ENCODE data around the gene CATSPER4. TPM values are rescaled to one million over a fixed set of nuclear protein-coding genes. Genes with fewer than 3 reads are reported as not detected.
A peak's percentile ranks its signal among the peaks of the same experiment; 100 is the strongest.

CATSPER4 gene
- total RNA-seq, 1 experiment from 2014 or later: not detected

DNA sequence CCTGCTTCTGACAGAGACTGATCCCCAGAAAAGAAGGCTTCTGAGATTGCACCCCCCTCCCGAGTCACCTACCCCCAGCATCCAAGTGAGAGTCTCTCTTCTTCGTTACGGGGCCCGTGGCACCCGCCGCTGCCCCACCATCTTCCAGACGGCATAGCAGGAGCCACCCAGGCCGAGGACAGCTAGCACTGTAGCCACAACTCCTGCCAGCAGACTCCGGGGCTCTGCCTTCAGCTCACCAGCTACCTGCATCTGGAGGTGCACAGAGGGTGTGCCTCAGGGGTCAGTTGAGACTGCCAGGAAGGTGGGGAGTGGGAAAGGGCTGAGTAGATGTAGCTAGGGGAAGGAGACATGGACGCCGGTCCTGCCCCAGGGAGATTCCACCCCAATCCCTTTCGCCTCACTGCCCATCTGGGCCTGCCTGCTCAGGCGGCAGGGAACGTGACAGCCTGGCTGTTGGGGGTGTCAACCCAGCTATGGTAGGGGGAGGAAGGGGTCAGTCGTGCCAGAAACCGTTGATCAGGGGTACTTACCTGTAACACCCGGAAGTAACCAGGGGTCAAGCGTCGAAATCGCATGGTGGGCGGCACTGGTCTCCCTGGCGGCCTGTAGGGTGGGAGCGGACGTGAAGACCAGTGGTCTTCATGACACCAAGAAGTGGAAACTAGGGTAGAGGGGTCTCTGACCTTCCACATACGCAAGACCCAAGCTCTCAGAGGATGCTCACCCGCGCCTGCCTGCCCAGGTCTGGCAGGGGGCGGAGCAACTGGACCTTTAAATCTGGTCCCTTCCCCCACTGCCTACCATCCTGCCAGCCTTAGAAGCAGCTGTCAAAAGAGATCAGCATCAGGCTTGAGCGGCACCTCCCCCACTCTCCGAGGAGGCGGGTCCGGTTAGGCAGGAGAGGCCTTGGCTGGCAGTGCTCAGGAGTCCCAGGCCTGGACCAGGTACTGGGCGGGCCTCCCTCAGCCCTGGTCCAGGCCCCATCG is 19.0 kb upstream of the CATSPER4 start, which contains the start of gene ZNF593OS:
Gene ZNF593OS, minus strand, starts transcription at position 749 of the 989 bp plus-strand sequence. Its CDS starts 171 bp downstream, at position 578.
- H3K36me3 Mint-ChIP-seq (ENCODE audit: insufficient read depth, unreplicated experiment): peaks cover 18% of the 10 kb centered on the region
- no peak within 1 kb of the TSS for H3K27ac Mint-ChIP-seq (ENCODE audit: unreplicated experiment)
- intact Hi-C loops (cut with micrococcal nuclease; ENCODE audit: unreplicated experiment): loop anchor here (10.0 kb wide), 1 partner anchor 53 kb away; no protein-coding TSS in a partner anchor
- no peaks in the 10 kb centered on the region for H3K27me3 Mint-ChIP-seq (ENCODE audit: unreplicated experiment)
- H3K4me3 Mint-ChIP-seq (ENCODE audit: low read depth, unreplicated experiment): peak within 1 kb of the TSS; percentile 81
- TF ChIP-seq, protein P1, sequence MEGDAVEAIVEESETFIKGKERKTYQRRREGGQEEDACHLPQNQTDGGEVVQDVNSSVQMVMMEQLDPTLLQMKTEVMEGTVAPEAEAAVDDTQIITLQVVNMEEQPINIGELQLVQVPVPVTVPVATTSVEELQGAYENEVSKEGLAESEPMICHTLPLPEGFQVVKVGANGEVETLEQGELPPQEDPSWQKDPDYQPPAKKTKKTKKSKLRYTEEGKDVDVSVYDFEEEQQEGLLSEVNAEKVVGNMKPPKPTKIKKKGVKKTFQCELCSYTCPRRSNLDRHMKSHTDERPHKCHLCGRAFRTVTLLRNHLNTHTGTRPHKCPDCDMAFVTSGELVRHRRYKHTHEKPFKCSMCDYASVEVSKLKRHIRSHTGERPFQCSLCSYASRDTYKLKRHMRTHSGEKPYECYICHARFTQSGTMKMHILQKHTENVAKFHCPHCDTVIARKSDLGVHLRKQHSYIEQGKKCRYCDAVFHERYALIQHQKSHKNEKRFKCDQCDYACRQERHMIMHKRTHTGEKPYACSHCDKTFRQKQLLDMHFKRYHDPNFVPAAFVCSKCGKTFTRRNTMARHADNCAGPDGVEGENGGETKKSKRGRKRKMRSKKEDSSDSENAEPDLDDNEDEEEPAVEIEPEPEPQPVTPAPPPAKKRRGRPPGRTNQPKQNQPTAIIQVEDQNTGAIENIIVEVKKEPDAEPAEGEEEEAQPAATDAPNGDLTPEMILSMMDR (IDR thresholded peaks at IDR 0.05; ENCODE audit: unreplicated experiment): no peak
- no peaks in the 10 kb centered on the region for H3K9me3 Mint-ChIP-seq (ENCODE audit: low read depth, unreplicated experiment)
- DNase-seq: no peak
- no peaks in the 10 kb centered on the region for H3K4me1 Mint-ChIP-seq (ENCODE audit: low read depth, unreplicated experiment)
- CTCF ChIA-PET: interaction anchor here (0.7 kb wide), 1 partner anchor 183 kb away, joined by 3 read pairs; no protein-coding TSS in a partner anchor
- BruUV-seq (replicated peaks): no TSS peak

DNA sequence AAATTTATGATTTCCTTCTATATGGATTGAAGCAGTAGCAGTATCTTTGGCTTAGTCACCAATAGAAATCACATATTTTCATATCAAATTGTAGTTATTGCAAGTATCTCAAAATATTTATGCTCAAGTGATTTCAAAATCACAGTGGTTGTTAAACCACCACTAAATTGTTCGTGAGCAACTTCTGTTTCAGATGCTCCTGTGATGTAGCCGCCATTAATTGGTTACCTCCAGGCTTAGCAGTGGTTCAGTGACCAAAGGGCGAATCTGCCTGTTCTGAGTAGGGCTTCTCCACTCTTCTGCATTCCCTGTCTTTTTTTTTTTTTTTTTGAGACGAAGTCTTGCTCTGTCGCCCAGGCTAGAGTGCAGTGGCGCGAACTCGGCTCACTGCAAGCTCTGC is 15.1 kb upstream of the CATSPER4 start:
- H3K36me3 Mint-ChIP-seq (ENCODE audit: insufficient read depth, unreplicated experiment): peaks cover 19% of the 10 kb centered on the region
- TF ChIP-seq, protein P1 (IDR thresholded peaks at IDR 0.05; ENCODE audit: unreplicated experiment): no peak
- H3K4me1 Mint-ChIP-seq (ENCODE audit: low read depth, unreplicated experiment): peaks cover 11% of the 10 kb centered on the region
- H3K4me3 Mint-ChIP-seq (ENCODE audit: low read depth, unreplicated experiment): no peak overlapping the region
- BruUV-seq (replicated peaks): no TSS peak
- no peak for DNase-seq
- no peaks in the 10 kb centered on the region for H3K27me3 Mint-ChIP-seq (ENCODE audit: unreplicated experiment)
- CTCF ChIA-PET: no interaction called here
- H3K27ac Mint-ChIP-seq (ENCODE audit: unreplicated experiment): no peak overlapping the region
- intact Hi-C loops (cut with micrococcal nuclease; ENCODE audit: unreplicated experiment): loop anchor here (10.0 kb wide), 1 partner anchor 49 kb away; no protein-coding TSS in a partner anchor
- no peaks in the 10 kb centered on the region for H3K9me3 Mint-ChIP-seq (ENCODE audit: low read depth, unreplicated experiment)

DNA sequence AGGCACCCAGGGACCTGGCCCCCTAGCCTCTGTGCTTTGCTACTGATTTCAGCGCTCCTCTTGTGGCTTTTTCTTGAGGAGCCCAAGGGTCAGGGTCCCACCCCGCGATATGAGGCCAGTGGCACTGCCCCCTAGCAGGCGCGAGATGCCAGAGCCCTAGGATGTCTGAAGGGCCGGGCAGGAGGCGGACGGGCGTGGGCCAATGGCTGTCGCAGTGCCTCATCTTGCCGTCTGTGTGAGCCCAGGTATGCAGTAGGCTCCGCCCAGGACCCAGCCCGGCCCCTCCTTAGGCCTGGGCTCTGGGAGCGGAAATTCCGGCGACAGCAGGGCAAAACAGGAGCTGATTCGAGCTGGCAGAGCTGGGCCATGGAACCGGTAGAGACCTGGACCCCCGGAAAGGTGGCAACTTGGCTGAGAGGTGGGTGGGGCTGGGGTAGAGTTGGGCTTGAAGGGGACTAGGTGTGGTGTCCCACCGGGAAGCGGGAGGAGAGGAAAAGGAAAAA is 13.2 kb upstream of the CATSPER4 start, which contains the start of gene CNKSR1:
Gene CNKSR1, plus strand, starts transcription at position 310 of the 503 bp plus-strand sequence. Its CDS starts 57 bp downstream, at position 367.
- Mint-ChIP-seq H3K4me1 (ENCODE audit: low read depth, unreplicated experiment) (peaks cover 11% of the 10 kb centered on the region), H3K9me3 (ENCODE audit: low read depth, unreplicated experiment) (no peaks in the 10 kb centered on the region), H3K36me3 (ENCODE audit: insufficient read depth, unreplicated experiment) (peaks cover 19% of the 10 kb centered on the region), H3K27ac (ENCODE audit: unreplicated experiment) (peak within 1 kb of the TSS; percentile 78), H3K27me3 (ENCODE audit: unreplicated experiment) (no peaks in the 10 kb centered on the region), H3K4me3 (ENCODE audit: low read depth, unreplicated experiment) (peak within 1 kb of the TSS; percentile 76)
- intact Hi-C loops (cut with micrococcal nuclease; ENCODE audit: unreplicated experiment): loop anchor here (10.0 kb wide), 1 partner anchor 48 kb away; no protein-coding TSS in a partner anchor
- no TSS peak for BruUV-seq (replicated peaks)
- TF ChIP-seq, protein P1 (IDR thresholded peaks at IDR 0.05; ENCODE audit: unreplicated experiment): peak; percentile 39
- peak; percentile 89 for DNase-seq
- CTCF ChIA-PET: interaction anchor here (0.6 to 1.5 kb wide), 8 partner anchors 13 to 255 kb away, joined by 3 to 10 read pairs (median 3); partner anchors contain the start of genes CEP85 and DHDDS

DNA sequence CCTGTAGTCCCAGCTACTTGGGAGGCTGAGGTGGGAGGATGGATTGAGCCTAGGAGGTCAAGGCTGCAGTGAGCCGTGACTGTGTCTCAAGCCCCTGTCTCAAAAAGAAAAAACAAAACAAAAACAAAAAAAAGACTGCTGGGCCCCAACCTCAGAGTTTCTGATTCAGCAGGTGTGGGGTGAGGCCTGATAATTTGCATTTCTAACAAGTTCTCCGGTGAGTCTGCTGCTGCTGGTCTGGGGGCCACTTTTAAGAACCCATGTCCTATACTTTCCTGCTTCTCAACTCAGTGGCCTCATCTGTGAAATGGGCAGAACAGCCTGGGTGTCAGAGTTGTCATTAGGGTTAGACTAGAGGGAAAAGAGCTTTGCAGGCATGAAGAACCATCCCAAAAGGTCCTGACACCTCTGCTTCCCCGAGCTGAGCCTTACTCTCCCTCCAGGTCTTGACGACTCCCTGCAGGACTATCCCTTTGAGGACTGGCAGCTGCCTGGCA is 10.3 kb upstream of the CATSPER4 start:
- no peaks in the 10 kb centered on the region for H3K27me3 Mint-ChIP-seq (ENCODE audit: unreplicated experiment)
- H3K36me3 Mint-ChIP-seq (ENCODE audit: insufficient read depth, unreplicated experiment): peaks cover 19% of the 10 kb centered on the region
- CTCF ChIA-PET: no interaction called here
- H3K9me3 Mint-ChIP-seq (ENCODE audit: low read depth, unreplicated experiment): no peaks in the 10 kb centered on the region
- intact Hi-C loops (cut with micrococcal nuclease; ENCODE audit: unreplicated experiment): no loop called here
- H3K4me1 Mint-ChIP-seq (ENCODE audit: low read depth, unreplicated experiment): peaks cover 11% of the 10 kb centered on the region
- no peak overlapping the region for H3K27ac Mint-ChIP-seq (ENCODE audit: unreplicated experiment)
- no TSS peak for BruUV-seq (replicated peaks)
- no peak for DNase-seq
- TF ChIP-seq, protein P1 (IDR thresholded peaks at IDR 0.05; ENCODE audit: unreplicated experiment): no peak
- no peak overlapping the region for H3K4me3 Mint-ChIP-seq (ENCODE audit: low read depth, unreplicated experiment)

Data from Calu3 (cell line).